Activated T-cell treated with anti-CD3 and anti-CD28 coated beads, Interleukin-2, amount 50 U/mL, for 4 hours (primary cell): ENCODE measurements around the gene UROC1. TPM values are rescaled to one million over a fixed set of nuclear protein-coding genes. Genes with fewer than 3 reads are reported as not detected.

Experiments
- ATAC-seq, 2 donors: fragments of 200-7000 bp; cut with Tn5 transposase; one replicate each; pipeline ENCODE4 v1.10.0; 2021
- DNase-seq: peaks from one replicate; pipeline ENCODE4 v3.0.0-alpha.2; 2020
- H3K27me3 Mint-ChIP-seq: one replicate; pipeline ENCODE4 v1.8.0; 2021; ENCODE audit warnings: low read depth, mixed read lengths
- H3K36me3 Mint-ChIP-seq: one replicate; pipeline ENCODE4 v1.8.0; 2022; ENCODE audit warnings: mixed read lengths; ENCODE audit not compliant: insufficient read depth
- H3K4me1 Mint-ChIP-seq: one replicate; pipeline ENCODE4 v1.8.0; 2021; ENCODE audit warnings: low read depth, mixed read lengths
- H3K4me3 Mint-ChIP-seq: one replicate; pipeline ENCODE4 v1.8.0; 2021; ENCODE audit warnings: mild to moderate bottlenecking, moderate library complexity, mixed read lengths
- H3K9me3 Mint-ChIP-seq: one replicate; pipeline ENCODE4 v1.8.0; 2021; ENCODE audit warnings: mixed read lengths
- total RNA-seq, 3 donors: library from RNA; stranded (reverse); gene quantifications; one replicate each; pipeline ENCODE4 v1.2.1, GENCODE V29; 2021

The UROC1 gene
- total RNA-seq, 3 donors from 2014 or later, result not detected

DNA sequence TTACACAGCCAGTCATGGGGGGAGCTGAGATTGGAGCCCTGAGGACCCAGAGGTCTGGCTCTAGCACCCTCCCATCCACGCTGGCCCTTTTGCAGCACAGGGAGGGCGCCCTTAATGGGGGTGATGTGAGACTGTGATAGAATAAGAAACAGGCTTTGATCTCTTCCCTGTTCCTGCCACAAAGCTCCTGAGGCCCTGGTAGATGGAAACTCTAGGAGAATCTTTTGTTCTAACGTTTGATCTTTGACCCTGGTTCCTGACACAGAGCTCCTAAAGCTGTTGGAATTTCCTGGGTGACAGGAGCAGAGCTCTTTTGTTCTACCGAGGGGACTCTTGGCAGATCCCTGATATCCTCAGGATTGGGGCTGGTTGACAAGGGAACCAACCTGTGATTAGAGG is 1.2 kb upstream of the UROC1 start:
- no peaks in the 10 kb centered on the region for H3K36me3 Mint-ChIP-seq
- H3K4me1 Mint-ChIP-seq, result no peaks in the 10 kb centered on the region
- DNase-seq (no peak), ATAC-seq (no peak)
- H3K9me3 Mint-ChIP-seq, result no peaks in the 10 kb centered on the region
- peaks cover 21% of the 10 kb centered on the region for H3K27me3 Mint-ChIP-seq
- no peak overlapping the region for H3K4me3 Mint-ChIP-seq

- Mint-ChIP-seq H3K4me3 (no peak overlapping the region), H3K9me3 (no peaks in the 10 kb centered on the region), H3K4me1 (no peaks in the 10 kb centered on the region), H3K36me3 (no peaks in the 10 kb centered on the region), H3K27me3 (peaks cover 15% of the 10 kb centered on the region)
- ATAC-seq, result no peak
- DNase-seq, result no peak
Measured at GRCh38 chr3:126517986-126518778, 609 bp upstream of the UROC1 start.

- no peaks in the 10 kb centered on the region for H3K9me3 Mint-ChIP-seq
- ATAC-seq (no peak), DNase-seq (no peak)
- no peaks in the 10 kb centered on the region for H3K36me3 Mint-ChIP-seq
- H3K4me3 Mint-ChIP-seq, result no peak overlapping the region
- peaks cover 5% of the 10 kb centered on the region for H3K27me3 Mint-ChIP-seq
- no peaks in the 10 kb centered on the region for H3K4me1 Mint-ChIP-seq
Measured at GRCh38 chr3:126516936-126517290, 660 bp downstream of the UROC1 start.

- ATAC-seq, result no peak
- Mint-ChIP-seq H3K36me3 (no peaks in the 10 kb centered on the region), H3K9me3 (no peaks in the 10 kb centered on the region), H3K4me1 (no peaks in the 10 kb centered on the region), H3K27me3 (peaks cover 5% of the 10 kb centered on the region), H3K4me3 (no peak overlapping the region)
- DNase-seq, result no peak
Measured at GRCh38 chr3:126516152-126516935, 1.2 kb downstream of the UROC1 start.

DNA sequence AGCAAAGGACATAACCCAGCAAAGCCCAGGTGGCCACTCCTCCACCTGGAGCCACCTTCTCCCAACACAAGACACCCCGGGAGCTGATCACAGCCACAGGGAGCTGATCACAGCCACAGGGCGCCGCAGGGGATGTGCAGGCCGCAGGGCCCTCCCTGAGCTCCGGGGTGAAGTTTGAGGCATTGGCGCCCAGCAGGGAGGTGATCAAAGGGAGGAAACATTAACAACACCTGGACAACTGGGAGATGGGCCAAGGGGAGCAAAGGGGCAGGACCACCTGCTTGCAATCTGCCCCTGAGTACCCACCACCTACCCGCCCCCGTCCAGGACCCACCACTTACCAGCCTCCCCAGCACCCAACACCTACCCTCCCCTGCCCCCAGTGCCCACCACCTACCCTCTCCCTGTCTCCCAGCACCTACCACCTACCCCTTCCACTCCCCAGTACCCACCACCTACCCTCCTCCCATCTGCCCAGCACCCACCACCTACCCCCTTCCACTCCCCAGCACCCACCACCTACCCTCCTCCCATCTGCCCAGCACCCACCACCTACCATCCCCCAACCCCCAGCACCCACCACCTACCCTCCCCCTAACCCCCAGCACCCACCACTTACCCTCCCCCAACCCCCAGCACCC is 2.4 kb downstream of the UROC1 start:
- H3K4me1 Mint-ChIP-seq, result no peaks in the 10 kb centered on the region
- ATAC-seq, result no peak
- DNase-seq, result no peak
- H3K36me3 Mint-ChIP-seq, result no peaks in the 10 kb centered on the region
- H3K9me3 Mint-ChIP-seq, result no peaks in the 10 kb centered on the region
- H3K27me3 Mint-ChIP-seq, result peaks cover 5% of the 10 kb centered on the region
- H3K4me3 Mint-ChIP-seq, result no peak overlapping the region

DNA sequence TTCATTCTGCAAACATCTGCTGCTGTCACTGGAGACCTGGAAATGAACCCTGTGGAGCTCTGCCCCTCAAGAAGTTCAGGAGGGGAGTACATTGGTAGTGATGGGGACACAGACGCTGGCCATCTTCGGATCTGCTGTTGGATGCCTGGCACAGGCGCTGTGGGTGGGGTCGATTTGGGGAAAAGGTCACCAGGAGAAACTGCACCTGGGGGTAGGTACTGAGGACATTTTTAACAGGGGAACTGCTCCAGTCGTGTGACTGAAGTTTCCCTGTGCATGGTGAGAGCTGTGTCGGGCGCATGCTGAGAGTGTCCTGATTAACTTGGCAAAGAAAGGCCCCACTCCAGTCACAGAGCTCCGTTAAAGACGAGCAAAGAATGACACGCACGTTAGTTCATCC is 3.4 kb downstream of the UROC1 start:
- Mint-ChIP-seq H3K4me1 (no peaks in the 10 kb centered on the region), H3K4me3 (no peak overlapping the region), H3K27me3 (peaks cover 5% of the 10 kb centered on the region), H3K36me3 (no peaks in the 10 kb centered on the region), H3K9me3 (no peaks in the 10 kb centered on the region)
- ATAC-seq, result no peak
- DNase-seq, result no peak

DNA sequence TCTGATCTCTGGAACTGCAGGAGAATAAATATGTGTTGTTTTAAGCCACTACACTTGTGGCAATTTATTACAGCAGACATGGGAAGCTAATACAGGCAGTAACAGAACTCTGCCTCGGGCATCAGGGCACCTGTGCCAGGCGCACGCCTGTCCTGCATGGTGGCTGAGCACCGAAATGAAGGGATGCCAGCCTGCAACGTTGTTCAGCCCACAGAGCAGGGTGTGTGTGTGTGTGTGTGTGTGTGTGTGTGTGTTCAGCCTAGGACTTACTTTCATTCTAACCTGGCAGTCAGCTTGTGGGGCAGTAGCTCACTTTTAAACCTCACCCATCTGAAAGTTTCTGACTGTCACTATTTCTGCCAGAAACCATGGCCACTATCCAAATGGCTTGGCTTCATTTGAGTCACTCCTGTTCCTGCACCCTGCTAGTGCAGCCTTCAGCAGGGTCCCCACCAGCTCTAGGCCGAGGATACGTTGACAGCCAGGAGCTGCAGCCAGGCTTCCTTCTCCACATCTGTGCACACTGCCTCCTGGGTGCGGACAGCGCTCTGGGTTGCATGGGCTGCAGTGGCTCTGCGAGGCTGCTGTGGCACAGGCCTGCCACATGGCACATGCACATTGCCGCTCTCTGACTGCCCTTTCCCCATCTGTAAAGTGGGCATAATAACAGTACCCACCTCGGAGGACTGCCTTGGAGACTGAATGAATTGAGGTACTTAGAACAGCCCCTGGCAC is 4.5 kb downstream of the UROC1 start:
- ATAC-seq, result no peak
- no peak for DNase-seq
- Mint-ChIP-seq H3K4me1 (no peaks in the 10 kb centered on the region), H3K27me3 (peaks cover 5% of the 10 kb centered on the region), H3K36me3 (no peaks in the 10 kb centered on the region), H3K4me3 (no peak overlapping the region), H3K9me3 (no peaks in the 10 kb centered on the region)

GRCh38 chr3:126512026-126512425 is 5.5 kb downstream of the UROC1 start:
- DNase-seq, result no peak
- Mint-ChIP-seq H3K4me1 (no peaks in the 10 kb centered on the region), H3K4me3 (no peak overlapping the region), H3K27me3 (peaks cover 4% of the 10 kb centered on the region), H3K36me3 (no peaks in the 10 kb centered on the region), H3K9me3 (no peaks in the 10 kb centered on the region)
- no peak for ATAC-seq

GRCh38 chr3:126511291-126511690 is 6.3 kb downstream of the UROC1 start:
- H3K4me1 Mint-ChIP-seq, result no peaks in the 10 kb centered on the region
- no peak for DNase-seq
- H3K4me3 Mint-ChIP-seq, result no peak overlapping the region
- H3K9me3 Mint-ChIP-seq, result no peaks in the 10 kb centered on the region
- H3K36me3 Mint-ChIP-seq, result no peaks in the 10 kb centered on the region
- peaks cover under 1% of the 10 kb centered on the region for H3K27me3 Mint-ChIP-seq
- ATAC-seq, result no peak

DNA sequence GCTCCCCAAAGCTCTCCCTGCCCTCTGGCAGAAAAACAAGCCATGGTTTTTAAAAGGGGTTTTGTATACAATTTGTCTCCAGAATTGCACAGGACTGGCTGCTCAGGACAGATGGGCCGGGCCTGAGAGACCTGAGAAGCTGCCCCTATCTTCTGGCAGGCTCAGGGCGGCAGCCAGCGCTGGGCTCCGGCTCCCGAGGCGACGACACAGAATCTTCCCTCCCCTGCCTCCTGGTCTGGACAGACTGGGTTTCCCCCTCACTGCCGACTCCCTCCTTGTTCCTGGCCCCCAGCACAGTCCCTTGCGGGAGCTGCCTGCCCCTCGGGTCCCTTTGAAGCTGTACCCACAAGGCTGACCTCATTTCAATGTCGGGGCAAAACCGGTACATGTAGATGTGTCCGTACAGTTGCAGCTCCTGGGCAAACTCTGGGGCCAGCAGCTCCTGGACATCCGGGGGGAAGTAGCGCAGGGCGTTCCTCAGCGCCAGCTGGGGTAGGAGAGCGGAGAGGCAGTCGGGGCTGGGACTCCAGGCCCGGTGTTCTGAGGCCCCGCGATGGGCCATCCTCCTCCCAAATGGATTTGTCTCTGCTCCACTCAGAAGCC is 7.2 kb downstream of the UROC1 start:
- Mint-ChIP-seq H3K36me3 (no peaks in the 10 kb centered on the region), H3K9me3 (no peaks in the 10 kb centered on the region), H3K4me3 (no peak overlapping the region), H3K27me3 (peaks cover 2% of the 10 kb centered on the region), H3K4me1 (no peaks in the 10 kb centered on the region)
- DNase-seq (no peak), ATAC-seq (no peak)

- H3K27me3 Mint-ChIP-seq, result peaks cover 6% of the 10 kb centered on the region
- H3K9me3 Mint-ChIP-seq, result no peaks in the 10 kb centered on the region
- DNase-seq (no peak), ATAC-seq (no peak)
- no peaks in the 10 kb centered on the region for H3K36me3 Mint-ChIP-seq
- no peak overlapping the region for H3K4me3 Mint-ChIP-seq
- H3K4me1 Mint-ChIP-seq, result no peaks in the 10 kb centered on the region
Measured at GRCh38 chr3:126509597-126510307, 7.8 kb downstream of the UROC1 start.

GRCh38 chr3:126508564-126508964 is 9.0 kb downstream of the UROC1 start:
- ATAC-seq, result no peak
- no peaks in the 10 kb centered on the region for H3K9me3 Mint-ChIP-seq
- no peaks in the 10 kb centered on the region for H3K4me1 Mint-ChIP-seq
- no peak for DNase-seq
- no peaks in the 10 kb centered on the region for H3K36me3 Mint-ChIP-seq
- H3K27me3 Mint-ChIP-seq, result peaks cover 6% of the 10 kb centered on the region
- H3K4me3 Mint-ChIP-seq, result no peak overlapping the region

- Mint-ChIP-seq H3K36me3 (no peaks in the 10 kb centered on the region), H3K4me1 (no peaks in the 10 kb centered on the region), H3K4me3 (no peak overlapping the region), H3K27me3 (peaks cover 6% of the 10 kb centered on the region), H3K9me3 (no peaks in the 10 kb centered on the region)
- DNase-seq (no peak), ATAC-seq (no peak)
Measured at GRCh38 chr3:126507886-126508285, 9.7 kb downstream of the UROC1 start.
